MM.1S (cell line): Measurements from ENCODE around the gene AKR1C1.
"Not testable (repeated sequence)": the region's sequence is repeated elsewhere in the genome, so short reads cannot be mapped to it uniquely, and the experiment has no call there.

Experiments
- DNase-seq: peaks from one replicate; pipeline ENCODE4 v3.0.0-alpha.2; 2015
- H2AFZ ChIP-seq: fragments of 300-600 bp; sonication (generic); 2 replicates; pipeline ENCODE4 v1.6.0; 2016; ENCODE audit warnings: antibody characterized with exemption, low read length
- H3F3A ChIP-seq: fragments of 300-600 bp; sonication (generic); 2 replicates; pipeline ENCODE4 v1.6.1; 2016; ENCODE audit warnings: mild to moderate bottlenecking, antibody characterized with exemption, low read length, moderate library complexity, mixed read lengths; ENCODE audit not compliant: insufficient read depth
- H3K27ac ChIP-seq: fragments of 300-600 bp; sonication (generic); 2 replicates; pipeline ENCODE4 v1.5.1; 2016; ENCODE audit warnings: mild to moderate bottlenecking, low read length
- H3K27me3 ChIP-seq: fragments of 300-600 bp; sonication (generic); replicated peaks from 2 replicates; pipeline ENCODE4 v1.6.0; 2016; ENCODE audit warnings: low read length; ENCODE audit not compliant: insufficient read depth
- H3K36me3 ChIP-seq: fragments of 300-600 bp; sonication (generic); replicated peaks from 2 replicates; pipeline ENCODE4 v1.6.1; 2016; ENCODE audit warnings: mild to moderate bottlenecking, low read length, mixed read lengths; ENCODE audit not compliant: insufficient read depth
- H3K4me1 ChIP-seq: fragments of 300-600 bp; sonication (generic); 2 replicates; pipeline ENCODE4 v1.6.1; 2016; ENCODE audit warnings: low read length, mixed read lengths
- H3K4me2 ChIP-seq: fragments of 300-600 bp; sonication (generic); 2 replicates; pipeline ENCODE4 v1.6.0; 2016; ENCODE audit warnings: low read depth, low read length
- H3K4me3 ChIP-seq: fragments of 300-600 bp; sonication (generic); 2 replicates; pipeline ENCODE4 v1.5.1; 2016; ENCODE audit warnings: low read length, mixed read lengths
- H3K79me2 ChIP-seq: fragments of 300-600 bp; sonication (generic); 2 replicates; pipeline ENCODE4 v1.6.1; 2016; ENCODE audit warnings: mixed run types, low read length, mixed read lengths
- H3K9ac ChIP-seq: fragments of 300-600 bp; sonication (generic); 2 replicates; pipeline ENCODE4 v1.6.1; 2016; ENCODE audit warnings: low read length, mixed read lengths
- H3K9me2 ChIP-seq: fragments of 300-600 bp; sonication (generic); replicated peaks from 2 replicates; pipeline ENCODE4 v1.6.1; 2016; ENCODE audit warnings: mild to moderate bottlenecking, low read length, mixed read lengths; ENCODE audit not compliant: insufficient read depth
- H3K9me3 ChIP-seq: fragments of 300-600 bp; sonication (generic); replicated peaks from 2 replicates; pipeline ENCODE4 v1.6.1; 2016; ENCODE audit warnings: mild to moderate bottlenecking, low read length, mixed read lengths; ENCODE audit not compliant: insufficient read depth
- H4K20me1 ChIP-seq: fragments of 300-600 bp; sonication (generic); 2 replicates; pipeline ENCODE4 v1.6.1; 2016; ENCODE audit warnings: mild to moderate bottlenecking, low read length, moderate library complexity, mixed read lengths; ENCODE audit not compliant: insufficient read depth
- CTCF ChIP-seq: fragments of 300-600 bp; sonication (generic); IDR thresholded peaks from 2 replicates; pipeline ENCODE4 v1.5.1; 2016; ENCODE audit warnings: antibody characterized with exemption, low read length, mixed read lengths
- EZH2 ChIP-seq: fragments of 300-600 bp; sonication (generic); optimal IDR thresholded peaks from 2 replicates; pipeline ENCODE3; 2017; ENCODE audit warnings: low read depth, mild to moderate bottlenecking, antibody characterized with exemption, low read length, mixed read lengths
- EZH2phosphoT487 ChIP-seq: fragments of 300-600 bp; sonication (generic); IDR thresholded peaks from 2 replicates; pipeline ENCODE4 v1.6.1; 2018; ENCODE audit warnings: antibody characterized with exemption, low read length

Gene AKR1C1

GRCh38 chr10:4984223-4984622 is 21.0 kb downstream of the AKR1C1 start:
- Histone ChIP-seq H4K20me1 (no peaks in the 10 kb centered on the region), H3K4me3 (no peak overlapping the region), H3K9me3 (no peaks in the 10 kb centered on the region), H3K79me2 (no peaks in the 10 kb centered on the region), H3K4me2 (no peak overlapping the region), H3K27ac (no peak overlapping the region), H3K9me2 (no peaks in the 10 kb centered on the region), H3K36me3 (no peaks in the 10 kb centered on the region), H3K27me3 (no peaks in the 10 kb centered on the region), H3K4me1 (peaks cover 3% of the 10 kb centered on the region; the same call in 1 of the 2 replicates), H2AFZ (no peak overlapping the region), H3K9ac (no peak overlapping the region), H3F3A (no peaks in the 10 kb centered on the region)
- TF ChIP-seq EZH2: no peak
- no peak for TF ChIP-seq CTCF
- TF ChIP-seq EZH2phosphoT487: no peak
- no peak for DNase-seq

GRCh38 chr10:4984971-4985594 is 21.9 kb downstream of the AKR1C1 start:
- no peaks in the 10 kb centered on the region for H3K27me3 ChIP-seq
- no peak overlapping the region for H3K4me3 ChIP-seq
- H3K27ac ChIP-seq: no peak overlapping the region
- no peaks in the 10 kb centered on the region for H3F3A ChIP-seq
- H3K9ac ChIP-seq: no peak overlapping the region
- H3K9me2 ChIP-seq: no peaks in the 10 kb centered on the region
- H3K4me2 ChIP-seq: no peak overlapping the region
- H3K36me3 ChIP-seq: no peaks in the 10 kb centered on the region
- no peaks in the 10 kb centered on the region for H3K9me3 ChIP-seq
- no peaks in the 10 kb centered on the region for H3K79me2 ChIP-seq
- TF ChIP-seq CTCF (no peak), EZH2phosphoT487 (no peak), EZH2 (no peak)
- H3K4me1 ChIP-seq: peaks cover 3% of the 10 kb centered on the region; the same call in 1 of the 2 replicates
- no peak for DNase-seq
- H4K20me1 ChIP-seq: no peaks in the 10 kb centered on the region
- H2AFZ ChIP-seq: no peak overlapping the region

- H3K4me1 ChIP-seq, H3F3A ChIP-seq, H3K27me3 ChIP-seq, H3K9ac ChIP-seq, H3K4me2 ChIP-seq, H3K27ac ChIP-seq, H4K20me1 ChIP-seq, H3K4me3 ChIP-seq, DNase-seq, H3K9me2 ChIP-seq, H3K79me2 ChIP-seq, H3K36me3 ChIP-seq, H3K9me3 ChIP-seq, H2AFZ ChIP-seq: not testable (repeated sequence)
Observed at GRCh38 chr10:4988000-4988641, 24.9 kb downstream of the AKR1C1 start.

- no peaks in the 10 kb centered on the region for H3F3A ChIP-seq
- no peaks in the 10 kb centered on the region for H4K20me1 ChIP-seq
- no peaks in the 10 kb centered on the region for H3K9me2 ChIP-seq
- no peak overlapping the region for H3K4me2 ChIP-seq
- no peak overlapping the region for H3K4me3 ChIP-seq
- H3K9ac ChIP-seq: no peak overlapping the region
- H3K9me3 ChIP-seq: no peaks in the 10 kb centered on the region
- TF ChIP-seq EZH2phosphoT487 (no peak), CTCF (no peak), EZH2 (no peak)
- no peak overlapping the region for H3K27ac ChIP-seq
- H3K4me1 ChIP-seq: no peaks in the 10 kb centered on the region
- DNase-seq: no peak
- H3K79me2 ChIP-seq: no peaks in the 10 kb centered on the region
- no peaks in the 10 kb centered on the region for H3K27me3 ChIP-seq
- H3K36me3 ChIP-seq: no peaks in the 10 kb centered on the region
- no peak overlapping the region for H2AFZ ChIP-seq
Observed at GRCh38 chr10:4990217-4990616, 27.0 kb downstream of the AKR1C1 start.

GRCh38 chr10:4991463-4991862 is 28.2 kb downstream of the AKR1C1 start:
- not testable (repeated sequence) for H3K4me3 ChIP-seq, H3K4me1 ChIP-seq, H3K9ac ChIP-seq, H3F3A ChIP-seq, H3K27ac ChIP-seq, H3K9me2 ChIP-seq, DNase-seq, H3K9me3 ChIP-seq, H2AFZ ChIP-seq, H4K20me1 ChIP-seq, H3K27me3 ChIP-seq, H3K79me2 ChIP-seq, H3K4me2 ChIP-seq, H3K36me3 ChIP-seq
